ENCODE results near the gene PNMA6E. TPM values are rescaled to one million over a fixed set of nuclear protein-coding genes. Genes with fewer than 3 reads are reported as not detected.

PNMA6E gene
- not detected for polyA plus RNA-seq (ENCODE audit: insufficient read length)

- no peak for DNase-seq
Observed at GRCh38 chrX:153401133-153401764, at the start of gene PNMA6E. PNMA6E (minus strand) TSS chrX:153401350; CDS start chrX:153398849, 2,501 bp downstream.

DNA sequence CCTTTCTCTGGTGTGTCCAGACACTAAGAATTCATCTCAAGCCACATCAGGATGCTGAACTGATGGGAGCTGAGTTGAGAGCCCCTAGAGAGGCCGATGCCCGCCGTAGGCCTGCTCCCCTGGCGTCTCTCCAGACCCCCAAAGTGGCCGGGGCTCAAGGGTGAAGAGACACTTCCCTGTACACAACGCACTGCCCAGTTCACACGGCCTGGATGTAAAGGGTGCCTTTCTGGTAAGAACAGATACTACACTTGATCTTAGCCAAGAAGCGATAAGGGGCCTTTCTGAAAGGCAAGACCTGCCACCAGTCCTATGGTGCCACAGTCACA lies 49.8 kb upstream of the PNMA6E start:
- no peak for DNase-seq

DNA sequence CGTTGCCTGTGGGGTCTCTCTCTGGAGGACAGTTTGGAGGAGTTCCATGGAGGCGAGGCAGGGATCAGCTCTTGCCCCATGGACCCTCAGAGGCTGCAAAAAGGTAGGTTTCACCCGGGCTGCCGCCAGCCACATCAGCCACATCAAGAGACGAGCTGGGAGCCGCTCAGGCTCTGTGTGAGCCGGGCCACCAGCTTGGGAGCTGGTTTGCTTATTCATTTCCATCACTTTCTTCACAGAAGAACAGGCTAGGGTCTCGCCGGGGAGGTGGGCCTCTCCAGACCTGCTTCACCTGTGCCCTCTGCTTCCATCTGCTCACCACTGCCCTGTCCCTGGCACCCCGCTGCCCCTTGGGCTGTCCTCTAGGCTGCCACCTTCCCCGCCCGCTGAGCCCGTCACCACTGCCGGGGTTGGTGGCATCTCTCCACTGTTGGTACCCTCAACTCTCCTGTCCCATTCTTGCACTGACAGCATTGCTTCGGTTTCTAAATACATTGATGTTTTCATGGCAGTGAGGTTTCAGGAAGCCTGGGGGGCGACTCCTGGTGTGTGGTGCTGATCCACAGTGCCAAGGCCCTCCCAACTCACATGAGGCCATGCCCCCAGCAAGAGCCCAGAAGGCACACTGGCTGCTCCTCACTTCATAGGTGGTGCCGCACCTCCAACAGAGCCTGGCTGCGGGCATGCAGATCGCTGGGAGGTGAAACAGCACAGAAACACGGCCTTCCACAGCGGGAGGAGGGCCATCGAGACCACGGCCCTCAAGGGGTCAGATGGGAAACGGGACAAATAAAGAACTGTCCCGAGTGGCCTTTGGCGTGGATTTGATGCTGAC lies 49.2 kb upstream of the PNMA6E start:
- no peak for DNase-seq

- DNase-seq: no peak
Observed at GRCh38 chrX:153449368-153450113, 48.4 kb upstream of the PNMA6E start.

- DNase-seq: no peak
Observed at GRCh38 chrX:153448556-153449367, 47.6 kb upstream of the PNMA6E start.

DNA sequence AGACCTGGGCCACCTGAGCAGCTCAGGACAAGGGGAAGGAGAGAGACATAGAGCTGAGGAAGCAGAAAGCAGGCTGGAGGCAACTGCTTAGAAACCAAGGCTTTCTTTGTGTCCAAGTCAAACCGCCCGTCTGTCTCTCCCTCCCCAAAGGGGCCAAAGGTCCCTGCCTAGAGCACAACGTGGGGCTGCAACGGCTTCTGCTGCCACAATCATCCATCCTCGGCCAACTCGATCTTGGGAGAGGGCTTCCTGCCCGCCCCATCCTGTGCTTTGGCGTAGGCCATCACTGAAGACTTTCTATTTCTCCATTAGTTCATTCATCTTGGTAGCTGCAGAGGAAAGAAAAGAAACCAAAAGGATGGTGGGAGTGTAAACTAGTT lies 46.4 kb upstream of the PNMA6E start:
- no peak for DNase-seq

- DNase-seq: no peak
Observed at GRCh38 chrX:153446950-153447580, 45.9 kb upstream of the PNMA6E start.

DNA sequence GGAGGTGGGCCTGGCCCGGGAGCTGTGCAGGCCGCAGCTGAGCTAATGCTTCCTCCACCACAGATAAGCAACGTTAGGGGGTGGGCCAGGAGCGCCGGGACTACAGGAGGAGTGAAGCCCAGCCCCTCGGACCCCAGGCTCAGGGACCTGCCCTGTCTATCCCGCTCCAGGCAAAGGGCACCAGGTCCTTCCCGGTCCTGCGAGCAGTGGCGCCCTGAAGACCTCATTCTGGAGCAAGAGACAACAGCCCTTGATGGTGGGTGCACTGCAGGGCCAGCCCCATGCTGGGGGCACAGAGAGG lies 45.4 kb upstream of the PNMA6E start:
- DNase-seq: no peak

DNA sequence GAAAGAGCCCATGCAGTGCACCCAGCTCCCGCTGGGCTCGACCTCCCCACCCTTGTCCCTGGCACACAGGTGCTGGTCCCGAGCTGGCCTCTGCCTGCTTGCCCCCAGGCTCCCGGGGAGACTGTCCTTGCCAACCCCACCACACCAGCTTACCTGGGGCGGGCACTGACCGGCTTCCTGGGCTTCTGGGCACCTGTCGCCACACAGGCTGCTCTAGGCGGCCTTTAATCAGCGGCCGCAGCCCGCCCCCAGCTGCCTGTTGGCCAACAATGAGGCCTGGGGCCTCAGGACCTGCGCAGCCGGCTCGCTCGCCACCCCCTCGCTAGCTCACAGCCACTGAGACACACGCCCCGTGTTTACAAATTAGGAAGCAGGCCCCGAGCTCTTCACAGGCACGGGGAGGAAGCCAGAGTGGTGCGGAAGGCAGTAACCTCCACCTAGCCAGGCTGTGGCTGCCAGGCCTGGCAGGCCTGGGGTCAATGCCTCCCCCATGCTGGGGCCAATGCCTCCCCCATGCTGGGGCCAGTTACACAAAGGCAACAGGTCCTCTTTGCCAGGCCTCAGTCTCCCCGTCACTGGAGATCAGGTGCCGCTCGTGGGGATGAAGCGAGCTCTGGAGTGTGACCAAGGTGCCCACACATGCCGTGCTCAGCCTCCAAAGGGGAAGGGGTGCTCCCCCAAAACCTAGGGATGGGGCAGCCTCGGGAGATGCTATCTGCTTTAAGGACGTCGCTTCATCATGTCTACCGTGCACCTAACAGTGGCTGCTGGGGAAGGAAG lies 44.9 kb upstream of the PNMA6E start, which contains the start of gene TREX2:
TREX2 (minus strand) TSS at position 201 of the 780 bp plus-strand sequence. CDS start 626 bp downstream, outside the sequence.
- no peak for DNase-seq

- DNase-seq: no peak
Observed at GRCh38 chrX:153445106-153445855, 44.1 kb upstream of the PNMA6E start.

GRCh38 chrX:153444333-153445011 lies 43.3 kb upstream of the PNMA6E start:
- DNase-seq: no peak

- no peak for DNase-seq
Observed at GRCh38 chrX:153443476-153444332, 42.6 kb upstream of the PNMA6E start.

DNA sequence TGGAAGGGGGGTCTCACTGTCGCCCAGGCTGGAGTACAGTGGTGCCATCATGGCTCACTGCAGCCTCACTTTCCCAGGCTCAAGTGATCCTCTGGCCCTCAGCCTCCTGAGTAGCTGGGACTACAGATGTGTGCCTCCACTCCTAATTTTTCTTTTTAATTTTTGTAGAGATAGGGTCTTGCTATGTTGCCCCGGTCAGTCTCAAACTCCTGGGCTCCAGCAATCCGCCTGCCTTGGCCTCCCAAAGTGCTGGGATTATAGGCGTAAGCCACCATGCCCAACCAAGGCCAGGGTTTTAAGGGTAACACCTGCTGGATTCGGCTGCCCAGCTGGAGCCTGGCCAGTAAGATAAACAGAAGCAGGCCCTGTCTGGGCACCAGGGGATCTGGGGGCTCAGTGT lies 41.3 kb upstream of the PNMA6E start:
- DNase-seq: no peak

DNA sequence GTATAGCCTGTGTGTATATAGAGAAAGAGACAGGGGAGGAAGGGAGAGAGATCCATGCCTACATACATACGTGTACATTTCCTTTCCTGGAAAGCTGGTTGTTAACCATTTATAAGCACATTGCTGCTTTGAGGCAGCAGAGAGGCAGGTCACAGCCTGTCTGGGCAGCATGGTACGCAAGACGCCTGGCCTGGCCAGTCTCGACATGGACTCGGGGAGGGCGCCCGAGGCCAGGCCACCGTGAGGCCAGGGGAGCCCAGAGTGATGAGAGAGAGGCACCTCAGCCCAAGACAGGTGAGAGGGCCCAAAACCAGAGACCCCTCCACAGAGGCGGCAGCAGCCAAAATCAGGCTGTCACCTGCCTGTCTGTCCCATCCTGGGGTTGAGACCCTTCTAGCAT lies 40.8 kb upstream of the PNMA6E start:
- no peak for DNase-seq

DNA sequence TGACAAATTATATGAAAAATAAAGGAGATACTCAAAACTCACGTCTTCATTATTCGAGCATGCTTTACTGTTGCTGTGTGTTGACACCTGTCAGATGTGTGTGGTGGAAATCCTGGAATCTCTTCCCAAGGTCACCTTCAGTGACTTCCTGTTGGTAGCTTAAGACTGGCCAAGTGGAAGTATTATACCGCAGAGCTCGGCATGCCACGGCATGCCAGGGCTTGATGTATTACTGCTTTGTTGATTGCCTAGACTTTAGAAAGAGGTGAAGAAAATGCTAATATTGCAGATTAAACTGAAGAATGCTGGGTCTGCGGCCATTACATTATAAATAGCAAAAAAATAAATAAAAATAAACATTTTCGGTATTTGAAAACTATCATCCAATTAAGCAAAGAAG lies 40.1 kb upstream of the PNMA6E start:
- DNase-seq: no peak

DNA sequence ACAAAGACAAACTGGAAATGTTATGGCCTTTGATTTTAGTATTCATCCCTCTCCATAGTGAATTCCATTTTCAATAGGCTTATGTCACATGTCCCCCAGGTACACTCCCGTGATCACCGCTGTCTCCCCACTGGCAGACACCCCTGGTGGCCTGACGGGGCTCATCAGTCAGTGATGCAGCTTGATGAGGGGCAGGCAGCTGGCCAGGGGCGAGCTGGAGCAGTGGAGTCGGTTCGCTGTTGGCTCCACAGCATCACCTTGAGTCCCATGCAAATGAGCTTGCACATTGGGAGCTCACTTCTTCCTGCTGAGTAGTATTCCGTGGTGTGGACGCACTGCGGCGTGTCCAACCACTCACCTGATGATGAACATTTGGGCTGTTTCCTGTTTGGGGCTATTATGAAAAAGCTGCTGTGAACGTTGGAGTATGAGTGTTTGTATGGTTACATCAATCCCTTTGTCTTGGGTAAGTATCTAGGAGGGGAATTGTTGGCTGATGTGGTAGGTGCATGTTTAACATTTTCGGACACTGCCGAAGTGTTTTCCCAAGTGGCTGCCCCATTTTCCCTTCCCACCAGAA lies 39.5 kb upstream of the PNMA6E start:
- DNase-seq: no peak

DNA sequence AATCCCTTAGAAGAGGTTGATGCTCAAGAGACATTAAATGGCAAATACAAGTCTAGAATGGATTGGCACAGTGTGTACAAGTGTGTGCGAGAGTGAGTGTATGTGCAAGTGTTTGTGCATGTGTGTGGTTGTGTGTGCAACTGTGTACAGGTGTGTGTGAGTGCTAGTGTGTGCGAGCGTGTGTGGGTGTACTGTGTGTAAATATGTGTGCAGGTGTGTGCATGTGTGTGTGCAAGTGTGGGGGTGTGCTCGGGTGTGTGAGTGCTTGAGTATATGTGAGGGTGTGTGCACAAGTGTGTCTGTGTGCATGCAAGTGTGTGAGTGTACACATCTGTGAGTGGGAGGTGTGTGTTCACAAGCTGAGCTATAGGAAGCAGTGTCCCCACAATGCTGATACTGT lies 38.8 kb upstream of the PNMA6E start:
- DNase-seq: no peak

DNA sequence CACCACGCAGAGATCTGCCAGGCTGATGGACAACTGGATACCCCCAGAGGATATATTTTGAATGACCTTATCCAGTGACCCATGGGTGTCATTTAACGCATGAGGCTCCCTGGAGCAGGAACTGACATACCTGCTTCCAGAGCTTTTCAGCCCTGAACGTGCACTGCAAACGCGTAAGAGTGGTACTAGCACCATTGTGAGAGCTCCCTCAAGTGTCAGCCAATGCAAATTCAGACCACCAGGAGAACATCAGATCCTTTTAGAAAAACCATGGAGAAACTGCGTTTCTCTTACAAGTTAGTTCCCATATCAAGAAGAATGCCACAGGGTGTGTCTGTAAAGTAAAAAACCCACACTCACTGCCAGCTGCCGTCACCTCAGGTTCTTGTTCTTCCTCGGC lies 37.4 kb upstream of the PNMA6E start:
- no peak for DNase-seq

GRCh38 chrX:153435845-153436244 lies 34.7 kb upstream of the PNMA6E start:
- no peak for DNase-seq
